ENCODE measurements around the gene ACSS1.

DNA sequence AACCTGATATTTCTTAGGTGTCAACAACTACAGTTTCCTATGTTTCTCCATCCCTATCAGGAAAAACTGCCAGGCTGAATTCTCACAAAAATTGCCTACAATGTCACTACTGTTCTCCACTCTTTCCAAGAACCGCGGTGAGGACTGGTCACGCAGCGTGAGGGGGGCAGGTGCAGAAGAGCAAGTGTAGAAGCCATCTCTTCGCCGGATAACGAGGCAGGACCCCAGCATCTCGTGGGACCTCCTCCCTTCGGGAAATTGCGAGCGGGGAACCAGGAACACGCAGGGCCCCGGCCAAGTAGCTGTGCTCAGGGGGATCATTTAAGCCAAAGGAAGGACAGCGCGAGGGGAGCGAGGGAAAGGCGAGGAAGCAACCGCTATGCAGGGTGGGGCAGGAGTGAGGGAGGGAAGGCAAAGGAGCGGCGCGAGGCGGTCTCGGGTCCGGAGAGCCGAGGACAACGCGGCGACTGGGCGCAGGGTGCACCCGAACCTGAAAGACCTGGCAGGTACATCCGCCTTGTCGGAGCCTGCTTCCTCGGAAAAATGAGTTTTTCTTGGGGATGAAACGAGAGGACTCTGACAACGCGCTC lies 65.9 kb downstream of the ACSS1 start:
- TF ChIP-seq, protein P1, sequence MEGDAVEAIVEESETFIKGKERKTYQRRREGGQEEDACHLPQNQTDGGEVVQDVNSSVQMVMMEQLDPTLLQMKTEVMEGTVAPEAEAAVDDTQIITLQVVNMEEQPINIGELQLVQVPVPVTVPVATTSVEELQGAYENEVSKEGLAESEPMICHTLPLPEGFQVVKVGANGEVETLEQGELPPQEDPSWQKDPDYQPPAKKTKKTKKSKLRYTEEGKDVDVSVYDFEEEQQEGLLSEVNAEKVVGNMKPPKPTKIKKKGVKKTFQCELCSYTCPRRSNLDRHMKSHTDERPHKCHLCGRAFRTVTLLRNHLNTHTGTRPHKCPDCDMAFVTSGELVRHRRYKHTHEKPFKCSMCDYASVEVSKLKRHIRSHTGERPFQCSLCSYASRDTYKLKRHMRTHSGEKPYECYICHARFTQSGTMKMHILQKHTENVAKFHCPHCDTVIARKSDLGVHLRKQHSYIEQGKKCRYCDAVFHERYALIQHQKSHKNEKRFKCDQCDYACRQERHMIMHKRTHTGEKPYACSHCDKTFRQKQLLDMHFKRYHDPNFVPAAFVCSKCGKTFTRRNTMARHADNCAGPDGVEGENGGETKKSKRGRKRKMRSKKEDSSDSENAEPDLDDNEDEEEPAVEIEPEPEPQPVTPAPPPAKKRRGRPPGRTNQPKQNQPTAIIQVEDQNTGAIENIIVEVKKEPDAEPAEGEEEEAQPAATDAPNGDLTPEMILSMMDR (IDR thresholded peaks at IDR 0.05; ENCODE audit: low read depth, low read length, poor library complexity, severe bottlenecking): no peak
- no peak for TF ChIP-seq EZH2phosphoT487 (IDR thresholded peaks at IDR 0.05; ENCODE audit: borderline replicate concordance, low read length)

All from DOHH2 (cell line).